Fibroblast of lung (primary cell): ENCODE measurements around the gene SERPINB7.

Experiments used
- CTCF ChIP-seq, 2 donors: IDR thresholded peaks in 1 of 2; conservative IDR thresholded peaks in 1 of 2; 1 replicate in 1 of 2; 2 replicates in 1 of 2; pipeline ENCODE4 v1.5.1; 2011 to 2012; ENCODE audit warnings: low read length in 2 of 2, control low read depth in 1 of 2, inconsistent platforms in 1 of 2, low read depth in 1 of 2, mild to moderate bottlenecking in 1 of 2
- EZH2 ChIP-seq: IDR thresholded peaks from 2 replicates; pipeline ENCODE4 v1.5.1; 2012; ENCODE audit warnings: low read length, control low read depth, mild to moderate bottlenecking; ENCODE audit errors: missing control alignments

GRCh38 chr18:63843008-63843407 lies 67.8 kb downstream of the SERPINB7 start:
- TF ChIP-seq CTCF (conservative IDR thresholded peaks at IDR 0.05 in 1 of 2, IDR thresholded peaks at IDR 0.05 in 1 of 2; ENCODE audit: low read depth in 1 of 2, low read length in 2 of 2): no peak
- no peak for TF ChIP-seq EZH2
